ENCODE data around the gene TIMM23B.
"Not testable (repeated sequence)": the region's sequence is repeated elsewhere in the genome, so short reads cannot be mapped to it uniquely, and the experiment has no call there.

The TIMM23B gene, protein sequence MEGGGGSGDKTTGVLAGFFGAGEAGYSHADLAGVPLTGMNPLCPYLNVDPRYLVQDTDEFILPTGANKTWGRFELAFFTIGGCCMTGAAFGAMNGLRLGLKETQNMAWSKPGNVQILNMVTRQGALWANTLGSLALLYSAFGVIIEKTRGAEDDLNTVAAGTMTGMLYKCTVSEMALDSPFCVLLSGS

DNA sequence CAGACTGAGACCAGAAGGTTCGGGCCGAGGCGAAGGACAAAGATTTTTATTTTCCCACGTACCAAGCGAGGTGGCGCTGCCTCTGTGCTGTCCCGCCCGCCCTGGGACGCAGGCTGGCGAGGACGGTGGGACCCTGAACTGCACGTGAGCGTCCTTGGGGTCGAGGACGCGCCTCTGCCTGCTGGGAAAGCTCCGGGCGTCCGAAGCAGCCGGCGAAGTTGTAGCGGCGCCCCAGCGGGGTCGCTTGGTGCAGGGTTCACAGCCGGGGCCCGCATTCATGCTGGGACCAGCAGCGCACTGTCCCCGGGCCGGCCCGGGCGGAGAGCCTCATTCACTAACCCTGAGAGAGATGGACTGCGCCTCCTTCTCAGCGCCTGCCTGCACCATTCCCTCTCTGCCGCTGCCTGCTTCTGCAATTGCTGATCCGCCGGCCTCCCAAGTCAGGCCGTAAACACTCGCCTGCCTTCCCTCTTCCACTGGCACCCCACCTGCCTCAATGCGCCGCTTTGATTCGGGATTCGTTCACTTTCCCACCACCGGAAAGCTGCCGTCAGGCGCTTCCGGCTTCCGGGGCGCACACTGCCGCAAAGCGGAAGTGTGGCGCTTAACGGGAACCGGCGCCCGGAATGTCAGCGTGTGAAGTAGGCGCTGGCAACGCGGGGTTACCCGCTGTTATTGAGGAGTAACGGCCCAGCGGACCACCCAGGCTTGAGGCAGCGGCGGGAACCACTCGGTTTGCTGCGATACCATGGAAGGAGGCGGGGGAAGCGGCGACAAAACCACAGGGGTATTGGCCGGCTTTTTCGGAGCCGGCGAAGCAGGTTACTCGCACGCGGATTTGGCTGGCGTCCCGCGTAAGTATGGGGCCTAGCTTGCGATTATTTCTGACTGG, at the start of gene TIMM23B, which contains the start of gene PARG:
TSS of gene TIMM23B (plus strand) at position 607 of the 892 bp plus-strand sequence. CDS start at position 749, 142 bp downstream.
TSS of gene PARG (minus strand) at position 581 of the 892 bp plus-strand sequence. CDS start at position 279, 302 bp downstream.
- DNase-seq = peak; percentile 38

DNA sequence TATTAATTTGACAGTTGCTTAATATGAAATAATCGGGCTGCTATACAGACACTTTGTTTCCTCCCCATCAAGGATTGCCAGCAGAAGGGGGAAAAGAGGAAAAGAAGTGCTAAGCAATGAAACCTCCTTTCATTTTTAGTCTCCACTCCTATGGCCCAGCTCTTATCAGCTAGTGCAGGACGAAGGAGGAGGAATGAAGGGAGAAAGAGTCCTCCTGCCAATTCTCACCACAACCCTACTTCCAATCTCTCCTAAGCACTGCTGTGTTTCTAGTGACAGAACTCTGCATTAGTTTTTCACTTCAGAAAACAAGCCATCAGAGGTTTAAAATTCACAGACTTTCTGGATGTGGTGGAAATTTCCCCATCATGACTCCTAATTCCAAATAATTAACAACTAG, 41.9 kb upstream of the TIMM23B start:
- DNase-seq = not testable (repeated sequence)

DNA sequence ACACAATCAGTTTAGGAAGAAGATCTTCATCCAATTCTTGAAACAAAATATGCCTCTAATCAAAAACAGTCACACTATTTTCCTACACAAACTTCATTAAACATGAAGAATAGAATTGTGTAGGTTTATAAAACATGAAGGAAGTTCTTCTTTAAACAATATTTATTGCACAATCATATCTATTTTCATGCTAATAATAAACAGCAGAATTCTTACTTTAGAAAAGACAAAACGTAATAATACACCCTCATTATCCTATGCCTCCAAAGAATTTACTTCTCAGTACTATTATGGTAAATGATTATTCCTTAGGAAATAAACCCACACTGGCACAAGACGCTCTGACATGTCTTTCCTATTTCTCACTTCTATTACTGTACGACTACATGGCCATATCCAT, 41.4 kb upstream of the TIMM23B start:
- not testable (repeated sequence) for DNase-seq

DNA sequence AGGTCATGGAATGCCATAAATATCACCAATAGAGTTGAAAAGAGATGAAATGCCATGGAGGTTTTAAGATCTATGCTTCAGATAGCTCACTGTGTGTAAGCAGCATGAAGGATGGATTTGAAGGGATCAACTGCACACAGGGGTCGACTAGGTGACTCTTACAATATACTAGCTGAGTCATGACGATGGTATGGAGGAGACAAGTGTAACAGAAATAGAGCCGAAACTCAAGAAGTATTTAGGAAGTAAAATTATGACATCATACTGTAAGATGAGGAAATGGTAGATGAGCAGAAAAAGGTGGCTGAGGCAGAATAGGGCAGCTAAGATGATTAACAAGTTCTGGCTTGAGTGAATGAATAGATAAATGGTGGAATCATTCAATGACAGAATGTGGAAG, 38.0 kb upstream of the TIMM23B start:
- not testable (repeated sequence) for DNase-seq

DNA sequence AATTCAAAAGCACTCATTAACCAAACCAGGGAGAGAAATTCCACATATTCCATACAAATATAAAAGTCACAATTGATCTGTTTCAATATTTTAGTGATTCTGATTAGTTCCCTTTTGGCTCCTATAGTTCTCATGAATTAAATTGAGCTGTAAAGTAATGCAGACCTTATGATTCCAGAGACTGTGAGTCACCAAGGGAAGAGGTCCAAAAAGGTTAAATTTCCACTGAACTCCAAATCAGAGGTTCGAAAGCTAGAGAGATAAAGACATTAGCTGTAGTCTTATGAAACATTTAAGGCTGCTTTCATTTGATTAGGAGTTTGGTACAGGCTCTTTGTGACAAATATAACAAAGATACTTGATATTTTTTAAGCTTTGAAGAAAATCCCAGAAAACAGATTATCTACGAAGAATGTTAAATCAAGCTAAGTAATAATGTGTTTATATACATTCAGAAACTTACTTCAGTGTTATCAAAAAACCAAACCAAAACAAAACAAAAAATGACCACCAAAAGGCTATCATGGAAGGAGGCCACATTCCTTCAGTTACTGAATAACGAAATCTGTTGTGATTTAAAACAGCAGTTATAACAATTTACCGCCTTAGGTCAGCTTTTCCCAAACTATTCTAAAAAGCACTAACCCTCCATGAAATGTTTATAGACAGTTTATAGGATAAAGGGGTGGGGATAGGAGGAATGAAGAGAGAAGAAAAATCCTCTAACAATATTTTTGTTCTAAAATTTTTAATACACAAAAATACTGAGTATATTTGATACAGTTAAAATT, 33.4 kb upstream of the TIMM23B start:
- not testable (repeated sequence) for DNase-seq

DNA sequence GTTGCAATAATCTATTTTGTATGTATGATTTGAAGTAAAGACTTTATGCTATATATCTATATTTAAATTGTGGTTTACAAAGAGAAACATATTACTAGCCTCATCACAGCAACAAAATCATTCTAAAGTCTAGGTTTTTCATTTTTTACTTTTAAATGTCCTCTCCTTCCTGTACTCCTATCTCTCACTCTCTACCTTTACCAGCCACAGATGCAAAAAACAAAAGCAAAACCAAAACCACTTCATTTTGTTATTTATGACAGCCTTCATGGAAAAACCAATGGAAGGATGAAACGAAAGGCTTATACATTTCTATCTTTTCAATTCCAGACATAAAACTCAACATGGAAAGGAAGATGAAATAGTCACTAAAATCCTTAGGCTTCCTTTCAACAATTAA, 31.6 kb upstream of the TIMM23B start:
- DNase-seq = not testable (repeated sequence)

DNA sequence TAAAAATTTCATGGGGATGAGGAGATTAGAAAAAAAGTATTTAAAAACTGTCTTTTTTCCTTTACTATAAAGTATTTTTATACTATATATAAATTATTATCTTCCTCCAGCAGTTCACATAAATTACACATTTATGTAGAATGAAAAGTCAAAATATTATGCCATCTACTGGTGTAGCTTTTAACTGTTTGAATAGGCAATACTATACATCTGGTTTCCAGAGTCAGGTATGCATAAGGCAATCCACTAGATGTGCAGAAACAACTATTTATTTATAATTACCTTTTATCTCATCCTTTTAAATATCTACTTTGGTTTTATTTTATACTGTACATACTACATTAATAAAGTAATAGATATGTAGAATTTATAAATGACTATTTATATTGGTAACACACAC, 25.4 kb upstream of the TIMM23B start:
- not testable (repeated sequence) for DNase-seq

DNA sequence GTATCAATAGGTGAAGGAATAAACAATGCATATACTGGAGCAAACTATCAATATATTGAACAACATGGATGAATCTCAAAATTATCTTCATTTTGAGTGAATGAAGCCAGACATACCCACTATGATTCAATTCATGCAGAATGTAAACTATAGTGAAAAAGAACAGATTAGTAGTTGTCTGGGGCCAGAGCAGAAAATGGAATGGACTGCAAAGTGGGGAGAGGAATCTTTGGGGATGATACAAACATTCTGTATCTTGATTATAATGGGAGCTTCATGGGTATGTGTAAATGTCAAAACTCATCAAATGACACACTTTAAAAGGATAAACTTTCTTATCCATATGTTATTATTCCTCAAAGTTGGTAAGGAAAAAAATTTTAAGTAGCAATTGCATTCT, 23.9 kb upstream of the TIMM23B start:
- DNase-seq = not testable (repeated sequence)

DNA sequence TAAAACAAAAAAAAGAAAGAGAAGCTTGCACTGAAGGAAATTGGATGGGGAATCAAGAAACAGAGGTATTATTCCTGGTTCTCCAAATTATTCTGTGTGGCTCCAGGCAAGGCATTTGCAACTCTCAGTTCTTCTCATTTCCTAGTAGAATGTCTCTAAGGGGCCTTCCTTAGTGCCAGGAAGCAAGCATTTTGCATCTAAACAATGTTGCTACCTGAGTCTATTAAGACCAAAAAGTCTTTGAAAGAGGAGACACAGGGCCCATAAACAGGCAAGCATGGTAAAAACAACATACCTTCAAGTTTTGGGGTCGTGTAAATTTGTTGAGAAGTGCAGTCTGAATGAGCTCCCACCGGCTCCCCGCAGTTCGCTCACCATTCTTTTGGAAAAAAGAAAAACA, 19.8 kb upstream of the TIMM23B start:
- not testable (repeated sequence) for DNase-seq

DNA sequence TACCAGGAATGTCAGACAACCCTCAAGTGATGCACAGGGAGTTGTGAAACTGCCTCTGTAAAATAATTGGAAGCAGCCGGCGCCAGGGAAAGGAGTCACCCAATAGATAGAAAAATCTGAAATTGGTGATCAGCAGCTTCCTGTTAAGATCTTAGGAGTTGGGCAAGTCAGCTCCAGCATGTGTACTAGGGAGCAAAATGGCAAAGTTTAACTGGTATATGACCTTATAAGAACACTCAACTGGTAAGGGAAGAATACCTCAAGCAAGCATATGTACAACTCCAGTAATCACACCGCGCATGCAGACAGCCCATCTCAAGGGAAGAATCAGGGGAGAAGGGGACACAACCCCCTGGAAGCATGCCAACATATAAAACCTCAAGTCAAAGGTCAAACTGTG, 18.3 kb upstream of the TIMM23B start:
- DNase-seq = not testable (repeated sequence)

DNA sequence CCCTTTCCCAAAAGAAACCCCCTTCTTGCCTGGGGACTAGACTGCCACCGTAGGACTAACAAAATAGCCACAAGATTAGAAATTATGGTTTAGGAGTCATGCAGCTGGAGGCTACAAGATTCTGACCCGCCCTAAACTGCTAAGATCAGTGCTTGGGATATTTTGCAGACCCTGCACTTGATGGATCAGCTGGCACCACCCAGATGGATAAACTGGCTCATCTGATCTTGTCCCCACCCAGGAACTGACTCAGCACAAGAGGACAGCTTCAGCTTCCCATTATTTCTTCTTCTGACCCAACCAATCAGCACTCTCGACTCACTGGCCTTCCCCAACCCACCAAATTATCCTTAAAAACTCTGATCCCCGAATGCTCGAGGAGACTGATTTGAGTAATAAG, 10.6 kb upstream of the TIMM23B start:
- DNase-seq = not testable (repeated sequence)

DNA sequence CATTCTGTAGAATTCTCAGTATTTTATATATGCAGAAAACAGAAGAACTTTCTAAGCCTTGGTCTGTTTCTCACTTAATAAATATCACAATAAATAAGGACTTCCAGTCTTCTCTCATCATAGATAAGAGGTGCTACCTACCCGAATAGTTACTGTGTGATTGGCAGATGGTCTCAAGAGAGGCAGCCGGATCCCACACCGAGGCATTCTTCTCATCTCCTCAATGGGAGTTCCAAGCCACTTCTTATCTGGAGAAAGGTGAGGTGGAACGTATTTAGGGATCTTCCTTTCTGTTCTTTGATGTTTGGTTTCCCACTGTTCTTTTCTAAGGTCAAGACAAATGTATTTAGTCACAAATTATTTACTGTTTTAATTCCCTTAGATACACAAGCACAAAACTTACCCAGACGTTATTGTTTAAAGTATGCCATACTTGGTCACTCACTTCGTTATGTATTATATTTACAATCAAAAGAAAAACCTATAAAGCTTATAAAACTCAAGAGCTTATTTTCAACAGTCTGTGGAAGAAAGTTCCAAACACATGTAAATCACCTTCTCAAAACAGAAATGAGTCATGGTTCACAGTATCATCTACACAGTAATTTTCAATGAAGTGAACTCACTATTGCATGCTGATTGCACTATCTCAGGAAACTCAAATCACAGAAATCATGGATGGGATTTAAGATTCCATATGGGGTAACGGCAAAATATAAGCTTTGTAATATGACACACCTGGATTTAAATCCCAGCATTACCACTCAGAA, 9.7 kb upstream of the TIMM23B start:
- DNase-seq = not testable (repeated sequence)

DNA sequence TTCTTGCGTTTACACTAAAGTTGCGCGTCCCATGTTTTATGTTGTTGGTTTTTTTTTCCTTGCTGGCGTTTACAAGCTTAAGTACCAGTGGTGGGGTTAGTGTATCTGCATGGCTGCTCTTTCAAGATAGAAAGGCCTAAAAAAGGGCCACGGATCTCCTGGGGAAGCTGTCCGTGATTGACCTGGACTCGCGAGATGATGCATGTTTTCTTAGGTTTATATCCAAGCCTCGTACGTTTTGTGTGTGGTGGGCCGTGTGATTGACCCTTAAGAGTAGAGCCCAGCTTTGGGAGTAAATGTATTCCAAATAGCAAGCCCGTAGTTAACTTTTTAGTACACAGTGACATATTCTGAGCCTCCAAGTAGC, 469 bp downstream of the TIMM23B start:
- DNase-seq = not testable (repeated sequence)

DNA sequence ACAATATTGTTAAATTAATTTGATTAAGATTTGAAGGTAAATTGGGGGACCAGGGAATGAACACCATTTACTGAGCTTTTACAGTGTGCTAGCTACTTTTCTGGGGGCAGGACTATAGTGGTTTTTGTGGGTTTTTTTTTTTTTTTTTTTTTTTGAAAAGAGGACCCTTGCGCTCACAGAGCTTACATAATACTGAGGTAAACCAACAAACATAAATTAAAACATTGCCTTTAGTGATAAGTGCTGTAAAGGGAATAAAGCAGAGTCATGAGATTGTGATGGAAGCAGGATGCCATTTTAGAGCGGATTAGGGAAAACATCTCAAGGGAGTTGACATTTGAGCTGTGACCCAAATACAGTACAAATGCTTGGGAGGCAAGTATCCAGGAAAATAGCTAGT, 1.8 kb downstream of the TIMM23B start:
- DNase-seq = not testable (repeated sequence)

DNA sequence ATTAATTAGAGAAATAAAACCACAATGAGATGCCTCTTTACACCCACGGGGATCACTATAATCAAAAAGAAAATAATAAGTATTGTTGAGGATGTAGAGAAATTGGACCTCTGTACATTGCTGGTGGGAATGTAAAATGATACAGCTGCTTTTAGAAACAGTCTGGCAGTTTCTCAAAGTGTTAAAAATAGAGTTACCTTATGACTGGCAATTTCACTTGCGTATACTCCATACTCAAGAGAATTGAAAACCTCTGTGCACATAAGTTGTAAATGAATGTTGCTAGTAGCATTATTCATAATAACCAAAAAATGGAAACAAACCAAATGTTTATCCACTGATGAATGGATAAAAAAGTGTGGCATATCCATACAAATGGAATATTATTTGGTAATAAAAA, 6.3 kb downstream of the TIMM23B start:
- DNase-seq = not testable (repeated sequence)

DNA sequence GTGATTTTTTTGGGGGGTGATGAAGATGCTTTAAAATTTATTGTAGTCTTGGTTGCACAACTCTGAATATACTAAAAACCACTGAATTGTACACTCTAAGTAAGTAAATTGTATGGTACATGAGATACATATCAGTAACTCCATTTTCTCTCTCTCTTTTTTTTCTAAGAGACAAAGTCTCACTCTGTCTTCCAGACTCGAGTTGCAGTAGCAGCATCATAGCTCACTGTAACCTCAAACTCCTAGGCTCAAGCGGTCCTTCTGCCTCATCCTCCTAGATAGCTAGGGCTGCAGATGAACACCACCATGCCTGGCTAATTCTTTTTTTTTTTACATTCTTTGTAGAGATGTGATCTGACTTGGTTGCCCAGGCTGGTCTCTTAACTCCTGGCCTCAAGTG, 6.9 kb downstream of the TIMM23B start:
- DNase-seq = not testable (repeated sequence)

DNA sequence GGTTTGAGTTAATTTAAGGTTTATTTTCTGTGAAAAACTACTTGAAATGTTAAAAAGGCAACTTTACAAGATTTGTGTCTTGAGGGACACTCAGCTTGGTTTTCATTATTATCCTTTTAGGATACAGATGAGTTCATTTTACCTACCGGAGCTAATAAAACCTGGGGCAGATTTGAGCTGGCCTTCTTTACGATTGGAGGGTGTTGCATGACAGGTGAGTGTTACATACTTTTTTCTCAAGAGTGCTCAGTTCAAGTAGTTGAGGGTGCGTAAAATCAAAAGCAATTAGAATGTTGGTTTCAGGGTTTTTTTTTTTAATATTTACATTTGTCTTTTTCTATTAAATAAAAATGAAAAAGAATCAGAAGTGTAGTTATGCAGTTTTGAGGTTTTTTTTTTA, 10.2 kb downstream of the TIMM23B start:
- not testable (repeated sequence) for DNase-seq

DNA sequence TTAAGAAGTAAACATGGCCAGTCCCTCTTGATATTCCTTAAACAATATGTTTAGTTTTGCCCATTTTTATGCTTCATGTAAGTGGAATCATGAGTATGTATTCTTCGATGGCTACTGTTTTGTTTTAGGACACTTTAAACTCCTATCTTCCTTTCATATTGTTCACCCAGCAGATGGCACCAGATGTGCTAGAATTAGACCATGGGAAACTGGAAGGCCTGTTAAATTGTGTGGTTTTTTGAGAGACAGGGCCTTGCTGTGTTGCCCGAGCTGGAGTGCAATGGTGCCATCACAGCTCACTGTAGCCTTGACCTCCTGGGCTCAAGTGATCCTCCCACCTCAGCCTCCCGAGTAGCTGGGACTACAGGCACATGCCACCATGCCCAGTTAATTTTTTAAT, 11.3 kb downstream of the TIMM23B start:
- DNase-seq = not testable (repeated sequence)

DNA sequence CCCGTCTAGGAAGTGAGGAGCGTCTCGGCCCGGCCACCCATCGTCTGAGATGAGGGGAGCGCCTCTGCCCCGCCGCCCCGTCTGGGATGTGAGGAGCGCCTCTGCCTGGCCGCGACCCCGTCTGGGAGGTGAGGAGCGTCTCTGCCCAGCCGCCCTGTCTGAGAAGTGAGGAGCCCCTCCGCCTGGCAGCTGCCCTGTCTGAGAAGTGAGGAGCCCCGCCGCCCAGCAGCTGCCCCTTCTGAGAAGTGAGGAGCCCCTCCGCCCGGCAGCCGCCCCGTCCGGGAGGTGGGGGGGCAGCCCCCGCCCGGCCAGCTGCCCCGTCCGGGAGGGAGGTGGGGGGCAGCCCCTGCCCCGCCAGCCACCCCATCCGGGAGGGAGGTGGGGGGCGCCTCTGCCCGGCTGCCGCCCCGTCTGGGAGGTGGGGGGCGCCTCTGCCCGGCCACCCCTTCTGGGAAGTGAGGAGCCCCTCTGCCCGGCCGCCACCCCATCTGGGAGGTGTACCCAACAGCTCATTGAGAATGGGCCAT, 28.5 kb downstream of the TIMM23B start:
- not testable (repeated sequence) for DNase-seq

DNA sequence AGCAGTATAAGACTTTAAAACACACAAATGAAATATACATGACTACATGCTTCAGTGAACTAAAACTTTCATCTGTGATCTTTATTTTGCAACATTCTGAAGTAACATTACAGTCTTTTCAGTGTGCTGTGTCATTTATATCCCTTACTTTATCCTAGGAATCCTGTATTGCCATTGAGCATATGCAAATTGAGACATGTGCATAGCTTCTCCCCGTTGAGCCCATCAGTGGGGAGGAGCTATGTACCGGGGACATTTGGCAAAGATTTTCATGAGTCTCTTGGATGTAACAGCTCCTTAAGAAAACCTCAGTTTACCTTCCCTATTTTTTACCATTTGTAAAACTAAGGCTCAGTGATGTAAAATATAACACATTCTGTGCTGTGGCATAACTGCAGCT, 29.6 kb downstream of the TIMM23B start:
- DNase-seq = not testable (repeated sequence)

DNA sequence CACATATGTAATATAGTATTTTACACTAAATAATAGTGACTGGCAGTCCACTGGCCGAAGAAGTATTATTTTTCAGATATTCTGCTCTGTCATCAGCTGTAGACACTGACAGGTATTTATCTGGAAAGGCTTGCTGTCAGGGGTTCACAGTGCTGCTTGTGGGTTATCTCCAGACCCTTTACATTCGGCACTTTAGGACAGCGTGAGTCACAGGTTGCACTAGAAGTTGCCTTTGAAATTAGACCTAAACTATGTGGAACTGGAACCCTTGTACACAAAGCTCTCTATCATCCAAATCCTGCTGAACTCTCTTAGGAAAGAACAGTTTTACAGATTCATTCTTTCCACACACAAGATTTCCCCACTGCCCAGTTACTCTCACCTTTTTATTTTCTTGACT, 30.2 kb downstream of the TIMM23B start:
- DNase-seq = not testable (repeated sequence)

DNA sequence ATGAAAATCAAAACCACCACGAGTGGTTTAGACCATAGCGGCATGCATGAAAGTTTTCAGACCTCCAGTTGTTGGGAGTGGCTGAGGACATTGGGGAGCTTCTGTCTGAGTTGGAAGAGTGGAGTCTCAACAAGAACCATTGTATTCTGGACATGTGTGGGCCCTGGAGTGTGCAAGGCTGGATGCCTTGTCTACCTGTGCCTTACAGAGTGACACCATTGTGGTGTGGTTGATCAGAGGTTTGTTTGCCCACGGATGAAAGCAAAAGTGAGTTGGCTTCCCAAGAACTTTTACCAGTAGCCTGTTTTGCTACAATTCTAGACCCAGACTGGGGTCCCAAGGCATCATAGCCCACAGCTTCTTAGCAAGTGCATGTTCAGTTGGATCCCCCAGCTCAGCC, 35.9 kb downstream of the TIMM23B start:
- not testable (repeated sequence) for DNase-seq
